GM12878 (cell line): ENCODE measurements around the gene RPUSD1.

Source experiments
- CBX3 ChIP-seq: fragments of 200-600 bp; sonication (generic); IDR thresholded peaks from 2 replicates; pipeline ENCODE4 v1.6.1; 2016; ENCODE audit warnings: low read depth, borderline replicate concordance
- CEBPB ChIP-seq, 2 experiments: fragments of 150-350 bp in 1 of 2; IDR thresholded peaks; 2 replicates each; pipeline ENCODE4 v1.6.1; 2012 to 2014; ENCODE audit warnings: low read depth in 2 of 2, low read length in 2 of 2, borderline replicate concordance in 1 of 2, inconsistent platforms in 1 of 2
- CHD4 ChIP-seq: fragments of 200-600 bp; sonication (generic); IDR thresholded peaks from 2 replicates; pipeline ENCODE4 v1.6.1; 2016; ENCODE audit warnings: mild to moderate bottlenecking
- ETV6 ChIP-seq, 2 experiments: fragments of 450-650 bp in 1 of 2; IDR thresholded peaks in 1 of 2; conservative IDR thresholded peaks in 1 of 2; 2 replicates each; pipeline ENCODE4 v1.6.1; 2014; ENCODE audit warnings: antibody characterized with exemption in 1 of 2, borderline replicate concordance in 1 of 2, low read depth in 1 of 2, mild to moderate bottlenecking in 1 of 2, moderate library complexity in 1 of 2
- POLR2AphosphoS5 ChIP-seq: IDR thresholded peaks from 2 replicates; pipeline ENCODE4 v1.6.1; 2011; ENCODE audit warnings: mild to moderate bottlenecking, low read length, inconsistent platforms
- ZNF384 ChIP-seq: IDR thresholded peaks from 2 replicates; pipeline ENCODE4 v1.6.1; 2012; ENCODE audit warnings: low read depth, mild to moderate bottlenecking, low read length, improper control_type of control experiment, borderline replicate concordance
- TF ChIP-seq, protein P1 (sequence below): IDR thresholded peaks from 2 replicates; pipeline ENCODE4 v1.6.1; 2011; ENCODE audit warnings: low read depth, low read length, improper control_type of control experiment, borderline replicate concordance
- TF ChIP-seq, protein P2 (sequence below), 3 experiments: IDR thresholded peaks in 2 of 3; conservative IDR thresholded peaks in 1 of 3; 2 replicates each; pipeline ENCODE4 v1.5.1; 2011; ENCODE audit warnings: low read depth in 3 of 3, low read length in 3 of 3, mild to moderate bottlenecking in 3 of 3, control low read depth in 2 of 3, moderate library complexity in 2 of 3, inconsistent platforms in 1 of 3, mixed read lengths in 1 of 3; ENCODE audit not compliant: control insufficient read depth in 2 of 3, insufficient read depth in 1 of 3; ENCODE audit errors: extremely low read depth in 1 of 3

- TF ChIP-seq, protein P1, sequence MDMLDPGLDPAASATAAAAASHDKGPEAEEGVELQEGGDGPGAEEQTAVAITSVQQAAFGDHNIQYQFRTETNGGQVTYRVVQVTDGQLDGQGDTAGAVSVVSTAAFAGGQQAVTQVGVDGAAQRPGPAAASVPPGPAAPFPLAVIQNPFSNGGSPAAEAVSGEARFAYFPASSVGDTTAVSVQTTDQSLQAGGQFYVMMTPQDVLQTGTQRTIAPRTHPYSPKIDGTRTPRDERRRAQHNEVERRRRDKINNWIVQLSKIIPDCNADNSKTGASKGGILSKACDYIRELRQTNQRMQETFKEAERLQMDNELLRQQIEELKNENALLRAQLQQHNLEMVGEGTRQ = no peak
- TF ChIP-seq, protein P2, sequence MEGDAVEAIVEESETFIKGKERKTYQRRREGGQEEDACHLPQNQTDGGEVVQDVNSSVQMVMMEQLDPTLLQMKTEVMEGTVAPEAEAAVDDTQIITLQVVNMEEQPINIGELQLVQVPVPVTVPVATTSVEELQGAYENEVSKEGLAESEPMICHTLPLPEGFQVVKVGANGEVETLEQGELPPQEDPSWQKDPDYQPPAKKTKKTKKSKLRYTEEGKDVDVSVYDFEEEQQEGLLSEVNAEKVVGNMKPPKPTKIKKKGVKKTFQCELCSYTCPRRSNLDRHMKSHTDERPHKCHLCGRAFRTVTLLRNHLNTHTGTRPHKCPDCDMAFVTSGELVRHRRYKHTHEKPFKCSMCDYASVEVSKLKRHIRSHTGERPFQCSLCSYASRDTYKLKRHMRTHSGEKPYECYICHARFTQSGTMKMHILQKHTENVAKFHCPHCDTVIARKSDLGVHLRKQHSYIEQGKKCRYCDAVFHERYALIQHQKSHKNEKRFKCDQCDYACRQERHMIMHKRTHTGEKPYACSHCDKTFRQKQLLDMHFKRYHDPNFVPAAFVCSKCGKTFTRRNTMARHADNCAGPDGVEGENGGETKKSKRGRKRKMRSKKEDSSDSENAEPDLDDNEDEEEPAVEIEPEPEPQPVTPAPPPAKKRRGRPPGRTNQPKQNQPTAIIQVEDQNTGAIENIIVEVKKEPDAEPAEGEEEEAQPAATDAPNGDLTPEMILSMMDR (IDR thresholded peaks at IDR 0.05 in 2 of 3, conservative IDR thresholded peaks at IDR 0.05 in 1 of 3; ENCODE audit: control insufficient read depth in 2 of 3, extremely low read depth in 1 of 3, insufficient read depth in 1 of 3, low read depth in 3 of 3, low read length in 3 of 3) = no peak
- no peak for TF ChIP-seq POLR2AphosphoS5
- TF ChIP-seq ETV6 (conservative IDR thresholded peaks at IDR 0.05 in 1 of 2, IDR thresholded peaks at IDR 0.05 in 1 of 2; ENCODE audit: borderline replicate concordance in 1 of 2, low read depth in 1 of 2) = no peak
- TF ChIP-seq ZNF384 = no peak
- TF ChIP-seq CBX3 = no peak
- no peak for TF ChIP-seq CEBPB (IDR thresholded peaks at IDR 0.05; ENCODE audit: borderline replicate concordance in 1 of 2, low read depth in 2 of 2, low read length in 2 of 2)
- TF ChIP-seq CHD4 = no peak
Measured at GRCh38 chr16:802461-802860, 14.3 kb upstream of the RPUSD1 start.
